ENCODE data around the gene ANXA11.

Gene ANXA11

GRCh38 chr10:80184291-80184690, 21.0 kb downstream of the ANXA11 start:
- Histone ChIP-seq H3K27ac (no peak overlapping the region), H3K9me3 (ENCODE audit: control insufficient read depth, low read length) (no peaks in the 10 kb centered on the region), H3K4me2 (ENCODE audit: low read length) (no peak overlapping the region), H3K27me3 (ENCODE audit: control insufficient read depth, insufficient read depth, low read length) (no peaks in the 10 kb centered on the region), H3K79me2 (peaks cover 58% of the 10 kb centered on the region), H3K4me1 (no peaks in the 10 kb centered on the region), H3K4me3 (ENCODE audit: low read depth, low read length) (no peak overlapping the region), H2AFZ (no peak overlapping the region), H3K9ac (no peak overlapping the region), H3K36me3 (ENCODE audit: control insufficient read depth, insufficient read depth, low read length) (no peaks in the 10 kb centered on the region)
- TF ChIP-seq, protein P1, sequence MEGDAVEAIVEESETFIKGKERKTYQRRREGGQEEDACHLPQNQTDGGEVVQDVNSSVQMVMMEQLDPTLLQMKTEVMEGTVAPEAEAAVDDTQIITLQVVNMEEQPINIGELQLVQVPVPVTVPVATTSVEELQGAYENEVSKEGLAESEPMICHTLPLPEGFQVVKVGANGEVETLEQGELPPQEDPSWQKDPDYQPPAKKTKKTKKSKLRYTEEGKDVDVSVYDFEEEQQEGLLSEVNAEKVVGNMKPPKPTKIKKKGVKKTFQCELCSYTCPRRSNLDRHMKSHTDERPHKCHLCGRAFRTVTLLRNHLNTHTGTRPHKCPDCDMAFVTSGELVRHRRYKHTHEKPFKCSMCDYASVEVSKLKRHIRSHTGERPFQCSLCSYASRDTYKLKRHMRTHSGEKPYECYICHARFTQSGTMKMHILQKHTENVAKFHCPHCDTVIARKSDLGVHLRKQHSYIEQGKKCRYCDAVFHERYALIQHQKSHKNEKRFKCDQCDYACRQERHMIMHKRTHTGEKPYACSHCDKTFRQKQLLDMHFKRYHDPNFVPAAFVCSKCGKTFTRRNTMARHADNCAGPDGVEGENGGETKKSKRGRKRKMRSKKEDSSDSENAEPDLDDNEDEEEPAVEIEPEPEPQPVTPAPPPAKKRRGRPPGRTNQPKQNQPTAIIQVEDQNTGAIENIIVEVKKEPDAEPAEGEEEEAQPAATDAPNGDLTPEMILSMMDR (IDR thresholded peaks at IDR 0.05), result no peak

DNA sequence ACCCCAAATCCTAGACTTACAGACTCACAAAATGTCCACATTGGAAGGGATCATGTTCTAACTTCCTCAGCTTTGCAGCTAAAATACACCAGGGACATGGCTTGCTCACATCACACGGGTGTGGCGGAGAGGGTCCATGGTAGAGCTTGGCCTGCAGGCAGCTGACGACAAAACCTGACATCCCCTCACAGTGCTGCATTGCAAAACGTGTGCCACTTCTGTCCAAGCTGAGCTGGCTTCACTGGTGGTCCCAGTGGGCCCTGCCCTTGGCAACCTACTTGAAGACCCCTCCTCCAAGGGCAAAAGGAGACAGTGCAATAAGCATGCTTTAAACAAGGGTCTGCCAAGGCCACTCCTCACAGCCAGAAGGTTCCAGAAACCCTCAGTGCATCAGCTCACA, 21.9 kb downstream of the ANXA11 start:
- TF ChIP-seq, protein P1 (IDR thresholded peaks at IDR 0.05), result no peak

DNA sequence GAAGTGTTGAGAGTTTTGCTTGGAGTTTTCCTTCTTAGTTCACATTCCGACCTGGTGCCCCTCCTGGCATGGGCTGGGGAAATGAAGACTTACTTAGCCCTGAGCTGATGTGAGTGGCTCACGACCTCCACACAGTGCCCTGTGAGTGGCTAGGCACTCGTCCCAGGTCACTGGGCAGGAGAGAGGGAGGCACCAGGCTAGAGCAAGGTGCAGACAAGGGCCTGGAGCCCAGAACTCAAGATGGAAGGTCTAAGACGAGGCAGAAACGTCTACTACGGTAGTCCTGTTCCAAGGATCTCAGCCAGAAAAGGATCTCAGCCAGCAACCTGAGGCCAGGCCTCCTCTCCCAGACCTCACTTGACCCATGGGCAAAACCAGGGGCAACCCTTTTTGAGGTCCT, 22.4 kb downstream of the ANXA11 start:
- Histone ChIP-seq H2AFZ (no peak overlapping the region), H3K27ac (no peak overlapping the region), H3K79me2 (peaks cover 57% of the 10 kb centered on the region), H3K27me3 (ENCODE audit: control insufficient read depth, insufficient read depth, low read length) (no peaks in the 10 kb centered on the region), H3K4me3 (ENCODE audit: low read depth, low read length) (no peak overlapping the region), H3K4me2 (ENCODE audit: low read length) (no peak overlapping the region), H3K36me3 (ENCODE audit: control insufficient read depth, insufficient read depth, low read length) (no peaks in the 10 kb centered on the region), H3K9ac (no peak overlapping the region), H3K4me1 (no peaks in the 10 kb centered on the region), H3K9me3 (ENCODE audit: control insufficient read depth, low read length) (no peaks in the 10 kb centered on the region)
- TF ChIP-seq, protein P1 (IDR thresholded peaks at IDR 0.05), result no peak

More for the DNA sequence above, 21.9 kb downstream of the ANXA11 start:
- H2AFZ ChIP-seq, result no peak overlapping the region
- no peaks in the 10 kb centered on the region for H3K36me3 ChIP-seq (ENCODE audit: control insufficient read depth, insufficient read depth, low read length)
- H3K4me3 ChIP-seq (ENCODE audit: low read depth, low read length), result no peak overlapping the region
- no peak overlapping the region for H3K27ac ChIP-seq
- H3K9me3 ChIP-seq (ENCODE audit: control insufficient read depth, low read length), result no peaks in the 10 kb centered on the region
- H3K4me2 ChIP-seq (ENCODE audit: low read length), result no peak overlapping the region
- H3K27me3 ChIP-seq (ENCODE audit: control insufficient read depth, insufficient read depth, low read length), result no peaks in the 10 kb centered on the region
- no peak overlapping the region for H3K9ac ChIP-seq
- peaks cover 55% of the 10 kb centered on the region for H3K79me2 ChIP-seq
- H3K4me1 ChIP-seq, result no peaks in the 10 kb centered on the region

- Histone ChIP-seq H3K27me3 (ENCODE audit: control insufficient read depth, insufficient read depth, low read length) (no peaks in the 10 kb centered on the region), H3K4me1 (no peaks in the 10 kb centered on the region), H3K4me2 (ENCODE audit: low read length) (no peak overlapping the region), H3K27ac (no peak overlapping the region), H3K36me3 (ENCODE audit: control insufficient read depth, insufficient read depth, low read length) (no peaks in the 10 kb centered on the region), H3K4me3 (ENCODE audit: low read depth, low read length) (no peak overlapping the region), H2AFZ (no peak overlapping the region), H3K79me2 (peaks cover 38% of the 10 kb centered on the region), H3K9ac (no peak overlapping the region), H3K9me3 (ENCODE audit: control insufficient read depth, low read length) (no peaks in the 10 kb centered on the region)
- TF ChIP-seq, protein P1 (IDR thresholded peaks at IDR 0.05), result no peak
These were observed 27.3 kb downstream of the ANXA11 start for GRCh38 chr10:80177781-80178636.

DNA sequence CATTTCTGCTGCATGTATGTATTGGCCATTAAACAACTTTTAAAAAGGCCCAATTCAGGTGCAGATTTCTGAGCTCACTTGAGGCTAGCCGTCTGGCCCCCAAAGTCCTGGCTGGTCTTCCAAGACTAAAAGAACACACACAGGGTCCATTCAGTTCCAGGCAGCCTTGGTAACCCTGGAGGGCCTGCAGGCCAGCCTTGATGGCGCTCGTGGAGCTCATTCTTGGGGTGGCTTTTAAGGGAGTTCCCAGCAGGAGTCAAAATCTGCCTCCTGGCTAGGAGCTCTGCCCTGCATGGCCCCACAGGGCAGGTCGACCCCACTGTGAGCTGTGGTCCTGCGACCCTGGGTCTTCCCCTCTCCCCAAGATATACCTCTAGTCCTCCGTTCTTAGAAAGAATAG, 28.8 kb downstream of the ANXA11 start:
- TF ChIP-seq, protein P1 (IDR thresholded peaks at IDR 0.05), result no peak
- Histone ChIP-seq H3K9me3 (ENCODE audit: control insufficient read depth, low read length) (no peaks in the 10 kb centered on the region), H3K27me3 (ENCODE audit: control insufficient read depth, insufficient read depth, low read length) (no peaks in the 10 kb centered on the region), H3K4me3 (ENCODE audit: low read depth, low read length) (no peak overlapping the region), H3K79me2 (peaks cover 31% of the 10 kb centered on the region), H3K27ac (no peak overlapping the region), H3K4me1 (no peaks in the 10 kb centered on the region), H2AFZ (no peak overlapping the region), H3K4me2 (ENCODE audit: low read length) (no peak overlapping the region), H3K9ac (no peak overlapping the region), H3K36me3 (ENCODE audit: control insufficient read depth, insufficient read depth, low read length) (no peaks in the 10 kb centered on the region)

Data from parathyroid adenoma (tissue), 2 donors.